K562 (cell line): Measurements from ENCODE around the gene THBS2. TPM values are rescaled to one million over a fixed set of nuclear protein-coding genes. Genes with fewer than 3 reads are reported as not detected.

Experiments
- ATAC-seq: fragments of 200-7000 bp; cut with Tn5 transposase; 3 replicates; pipeline ENCODE4 v1.9.1; 2020; ENCODE audit warnings: moderate library complexity
- BruUV-seq: library from RNA; stranded (reverse); fragments of 400-500 nt; replicated peaks from 2 replicates; lab custom pipeline; 2021; lab: Mats Ljungman, UMichigan
- CTCF ChIA-PET: fragments of 300-600 bp; formaldehyde crosslinking; extraction: SDS; loops from one replicate; lab custom pipeline; 2021; ENCODE audit warnings: low intra/inter-chr PET ratio; lab: Yijun Ruan, JAX
- POLR2A ChIA-PET: fragments of 300-600, 350-650 bp; sonication (Branson Sonifier 250); formaldehyde crosslinking; extraction: SDS; loops from one replicate; lab custom pipeline; 2021; ENCODE audit warnings: antibody characterized with exemption, inconsistent platforms; lab: Yijun Ruan, JAX
- DNase-seq, 4 experiments: peaks; one replicate each; pipeline versions ENCODE4 v3.0.0 to v3.0.0-alpha.2; 2011 to 2018; ENCODE audit warnings: low spot score in 3 of 4, mixed read lengths in 3 of 4; ENCODE audit errors: extremely low read depth in 1 of 4
- FAIRE-seq: peaks from 2 replicates; lab custom pipeline; 2011; peaks lifted over from hg19 to GRCh38; lab: Jason Lieb, UNC
- H2AFZ ChIP-seq: 2 replicates; pipeline ENCODE4 v1.6.0; 2011; ENCODE audit warnings: low read depth, low read length, control low read depth, inconsistent platforms
- H3K27ac ChIP-seq: fragments of 200-600 bp; 3 replicates; pipeline ENCODE4 v1.8.0; 2011; ENCODE audit warnings: low read depth, mild to moderate bottlenecking, control low read depth, inconsistent platforms, low read length, moderate library complexity, mixed read lengths; ENCODE audit errors: extremely low read depth
- H3K27me3 ChIP-seq, 2 experiments: fragments of 300-600 bp in 1 of 2; 2 replicates in 1 of 2; 3 replicates in 1 of 2; pipeline versions ENCODE4 v1.6.0 to v1.8.0; 2011; ENCODE audit warnings: inconsistent platforms in 2 of 2, low read length in 2 of 2, mild to moderate bottlenecking in 1 of 2, mixed read lengths in 1 of 2, moderate library complexity in 1 of 2; ENCODE audit not compliant: control insufficient read depth in 2 of 2, insufficient read depth in 2 of 2
- H3K36me3 ChIP-seq: fragments of 300-600 bp; 3 replicates; pipeline ENCODE4 v1.8.0; 2011; ENCODE audit warnings: mild to moderate bottlenecking, low read length, inconsistent platforms; ENCODE audit not compliant: control insufficient read depth, insufficient read depth
- H3K4me1 ChIP-seq, 2 experiments: fragments of 200-600 bp in 1 of 2; replicated peaks in 1 of 2; 2 replicates in 1 of 2; 3 replicates in 1 of 2; pipeline versions ENCODE4 v1.5.1 to v1.8.0; 2011; ENCODE audit warnings: inconsistent platforms in 2 of 2, low read length in 2 of 2, mild to moderate bottlenecking in 1 of 2, mixed read lengths in 1 of 2, moderate library complexity in 1 of 2; ENCODE audit not compliant: control insufficient read depth in 2 of 2, insufficient read depth in 2 of 2
- H3K4me2 ChIP-seq: 2 replicates; pipeline ENCODE4 v1.6.1; 2011; ENCODE audit warnings: low read length, control low read depth, inconsistent platforms, mixed read lengths; ENCODE audit not compliant: insufficient read depth
- H3K4me3 ChIP-seq: fragments of 200-600 bp; sonication (generic), shearing (Covaris generic); 2 replicates; pipeline ENCODE4 v1.5.1; 2016; ENCODE audit warnings: control low read depth, inconsistent platforms
- H3K79me2 ChIP-seq: fragments of 200-600 bp; 3 replicates; pipeline ENCODE4 v1.8.0; 2011; ENCODE audit warnings: low read length, inconsistent platforms; ENCODE audit not compliant: control insufficient read depth, insufficient read depth
- H3K9ac ChIP-seq, 2 experiments: 2 replicates each; pipeline versions ENCODE4 v1.6.0 to v1.6.1; 2011; ENCODE audit warnings: low read depth in 2 of 2, low read length in 2 of 2, control low read depth in 1 of 2, inconsistent platforms in 1 of 2, mild to moderate bottlenecking in 1 of 2, mixed read lengths in 1 of 2; ENCODE audit not compliant: insufficient read depth in 1 of 2
- H3K9me1 ChIP-seq: one replicate; pipeline ENCODE4 v1.6.0; 2011; ENCODE audit warnings: inconsistent platforms, mild to moderate bottlenecking, low read length, moderate library complexity; ENCODE audit not compliant: control insufficient read depth, insufficient read depth
- H3K9me3 ChIP-seq: replicated peaks from 2 replicates; pipeline ENCODE4 v1.5.1; 2011; ENCODE audit warnings: low read depth, low read length, inconsistent platforms; ENCODE audit not compliant: control insufficient read depth, insufficient read depth
- H4K20me1 ChIP-seq: replicated peaks from 2 replicates; pipeline ENCODE4 v1.6.1; 2011; ENCODE audit warnings: low read length, inconsistent platforms, mixed read lengths; ENCODE audit not compliant: control insufficient read depth, insufficient read depth
- C11orf30 ChIP-seq: fragments of 450-650 bp; IDR thresholded peaks from 2 replicates; pipeline ENCODE4 v1.6.1; 2016; ENCODE audit warnings: low read depth, mild to moderate bottlenecking
- CBX1 ChIP-seq: sonication (generic); IDR thresholded peaks from 2 replicates; pipeline ENCODE4 v1.6.1; 2016; ENCODE audit warnings: antibody characterized with exemption, low read depth, mild to moderate bottlenecking
- MIER1 ChIP-seq: fragments of 450-650 bp; IDR thresholded peaks from 2 replicates; pipeline ENCODE4 v1.6.1; 2016; ENCODE audit warnings: antibody characterized with exemption, mild to moderate bottlenecking, low read depth
- PML ChIP-seq: IDR thresholded peaks from 2 replicates; pipeline ENCODE4 v1.6.1; 2012; ENCODE audit warnings: low read length, inconsistent platforms
- TGIF2 ChIP-seq: sonication (generic); formaldehyde crosslinking; IDR thresholded peaks from 2 replicates; pipeline ENCODE4 v1.8.1; 2022; ENCODE audit warnings: mild to moderate bottlenecking, missing genetic modification reagents, moderate library complexity
- ZBED1 ChIP-seq: IDR thresholded peaks from 2 replicates; pipeline ENCODE4 v1.6.1; 2014
- ZC3H11A ChIP-seq: IDR thresholded peaks from 2 replicates; pipeline ENCODE4 v1.6.1; 2012; ENCODE audit warnings: low read depth, low read length, improper control_type of control experiment
- ZNF668 ChIP-seq: fragments of 250-450 bp; sonication (Bioruptor Pico); IDR thresholded peaks from 2 replicates; pipeline ENCODE4 v1.8.0; 2022; ENCODE audit warnings: mild to moderate bottlenecking, inconsistent platforms
- WGBS: fragments of 100-300 bp; shearing (Covaris generic); methylation state at CpG from one replicate; pipeline ENCODE4 v1.1.6; 2016; ENCODE audit warnings: low coverage, mixed read lengths; ENCODE audit not compliant: insufficient coverage; ENCODE audit errors: missing lambda C conversion rate; 5-methylcytosine and 5-hydroxymethylcytosine counted together
- in situ Hi-C: fragments of 300-500 bp; cut with MboI; formaldehyde crosslinking; loops from 4 replicates; pipeline ENCODE4 v1.15.0; 2018; ENCODE audit warnings: inconsistent platforms, mixed read lengths
- intact Hi-C: fragments of 100-400 bp; cut with micrococcal nuclease; formaldehyde crosslinking; loops from 2 replicates; pipeline ENCODE4 v1.14.2; 2022
- polyA plus RNA-seq, 8 experiments: library from polyadenylated mRNA; depleted of rRNA in 4 of 8; stranded (reverse) in 5 of 8; unstranded in 3 of 8; fragments of >200 nt; fragmentation: Nextera tagmentation in 2 of 8; fragmentation: Illumina TruSeq in 1 of 8; extraction: Ambion mirVana in 2 of 8; extraction: Trizol in 1 of 8; gene quantifications; 2 replicates each; pipeline versions ENCODE4 v1.2.1 to v1.2.3, GENCODE V29; 2011 to 2014; ENCODE audit warnings: inconsistent platforms in 1 of 8, missing spikeins in 1 of 8
- total RNA-seq, 7 experiments: library from RNA; depleted of rRNA in 6 of 7; stranded (reverse); fragments of >200 nt in 6 of 7; fragmentation: Illumina TruSeq in 2 of 7; extraction: Trizol in 2 of 7; gene quantifications; 2 replicates each; pipeline versions ENCODE4 v1.2.1 to v1.2.3, GENCODE V29; 2011 to 2021; ENCODE audit warnings: low replicate concordance in 1 of 7
- TF ChIP-seq, protein P1 (sequence below), 2 experiments: fragments of 450-650 bp in 1 of 2; sonication (generic) in 1 of 2; formaldehyde crosslinking in 1 of 2; IDR thresholded peaks in 1 of 2; conservative IDR thresholded peaks in 1 of 2; 2 replicates each; pipeline versions ENCODE4 v1.6.1 to v1.8.1; 2016 to 2023; ENCODE audit warnings: mild to moderate bottlenecking in 2 of 2, moderate library complexity in 2 of 2, inconsistent platforms in 1 of 2, missing genetic modification reagents in 1 of 2
- TF ChIP-seq, protein P2 (sequence below): conservative IDR thresholded peaks from 2 replicates; pipeline ENCODE4 v1.6.1; 2011; ENCODE audit warnings: low read depth, mild to moderate bottlenecking, low read length; ENCODE audit not compliant: control insufficient read depth

The THBS2 gene
- total and polyA plus RNA-seq, 9 of the 15 experiments (the other 6 are each of a cell fraction or from before 2014, with no cell fraction given): 0.03 to 0.11 (median 0.03) TPM; not detected in 6

DNA sequence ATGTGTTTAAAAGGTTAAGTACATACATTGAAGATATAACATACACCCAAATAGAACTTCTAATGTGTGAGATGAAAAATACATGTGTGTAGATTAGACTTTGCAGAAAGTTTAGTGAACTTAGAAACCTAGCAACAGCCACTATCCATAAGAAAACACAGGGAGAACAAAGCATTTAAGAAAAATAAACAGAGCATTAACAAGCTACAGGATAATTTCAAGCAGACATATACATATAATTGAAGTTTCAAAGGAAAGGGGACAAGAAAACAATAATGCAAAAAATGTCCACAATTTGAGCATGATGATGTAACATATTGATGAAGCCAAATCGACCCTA is 18.2 kb upstream of the THBS2 start:
- Histone ChIP-seq H2AFZ (no peak overlapping the region), H3K4me3 (no peak overlapping the region), H3K27ac (no peak overlapping the region), H3K9me3 (no peaks in the 10 kb centered on the region), H3K9me1 (no peaks in the 10 kb centered on the region), H4K20me1 (no peaks in the 10 kb centered on the region; the same call in 1 of the 2 replicates), H3K27me3 (peaks cover 0 to 10% of the 10 kb centered on the region in 2 experiments; a peak in 3 of 5 replicates), H3K79me2 (no peaks in the 10 kb centered on the region), H3K4me2 (no peak overlapping the region), H3K36me3 (no peaks in the 10 kb centered on the region), H3K4me1 (no peaks in the 10 kb centered on the region), H3K9ac (no peak overlapping the region)
- no peak for ATAC-seq
- ChIA-PET CTCF (no interaction called here), POLR2A (no interaction called here)
- WGBS: 0% methylated on average over 1 of the region's 1 CpG
- no peak for FAIRE-seq
- no peak for TF ChIP-seq C11orf30
- TF ChIP-seq, protein P1, sequence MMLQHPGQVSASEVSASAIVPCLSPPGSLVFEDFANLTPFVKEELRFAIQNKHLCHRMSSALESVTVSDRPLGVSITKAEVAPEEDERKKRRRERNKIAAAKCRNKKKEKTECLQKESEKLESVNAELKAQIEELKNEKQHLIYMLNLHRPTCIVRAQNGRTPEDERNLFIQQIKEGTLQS (IDR thresholded peaks at IDR 0.05): peak; percentile 42
- TF ChIP-seq, protein P1 (CRISPR knock-in tag; conservative IDR thresholded peaks at IDR 0.05): no peak
- DNase-seq: no peak
- no TSS peak for BruUV-seq
- in situ Hi-C loops (no loop called here), intact Hi-C loops (no loop called here)

DNA sequence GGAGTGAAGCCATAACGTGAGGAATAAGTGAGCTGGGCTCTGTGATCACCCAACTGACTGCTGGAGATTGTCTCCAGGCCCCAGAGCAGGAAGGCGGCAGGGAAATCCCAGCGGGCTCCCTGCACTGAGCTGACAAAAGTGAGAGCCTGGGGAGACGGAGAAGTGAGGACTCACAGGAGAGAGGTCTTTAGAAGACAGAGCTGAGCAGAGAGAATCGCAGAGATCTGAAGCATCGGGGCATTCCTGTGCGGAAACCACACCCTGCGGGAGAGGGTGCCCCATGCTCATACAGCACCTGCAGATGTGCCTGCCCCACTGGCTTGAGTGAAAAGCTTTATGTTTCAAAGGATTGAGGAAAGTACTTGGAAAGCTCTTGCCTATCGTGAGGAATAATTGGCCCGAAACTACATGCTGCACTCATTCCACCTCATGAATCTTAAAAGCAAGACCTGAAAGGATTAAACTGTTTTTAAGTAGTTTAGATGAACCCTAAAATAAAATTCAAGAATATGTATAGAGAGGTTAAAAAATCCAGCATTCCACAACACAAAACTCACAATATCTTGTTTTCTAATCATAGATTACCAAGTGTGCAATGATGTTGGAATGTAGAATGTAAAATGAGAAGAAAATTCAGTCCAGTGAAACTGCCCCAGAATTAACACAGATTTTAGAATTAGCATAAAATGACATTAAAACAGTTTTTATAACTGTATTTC is 17.7 kb upstream of the THBS2 start:
- H3K4me3 ChIP-seq: no peak overlapping the region
- POLR2A ChIA-PET: interaction anchor here (0.6 kb wide), 1 partner anchor 11 kb away, joined by 3 read pairs; no protein-coding TSS in a partner anchor
- DNase-seq: no peak
- H3K79me2 ChIP-seq: no peaks in the 10 kb centered on the region
- no peak for ATAC-seq
- WGBS: 0% methylated on average over 10 of the region's 10 CpGs
- no peak overlapping the region for H3K9ac ChIP-seq
- no peaks in the 10 kb centered on the region for H3K9me3 ChIP-seq
- H4K20me1 ChIP-seq: no peaks in the 10 kb centered on the region; the same call in 1 of the 2 replicates
- H3K4me2 ChIP-seq: no peak overlapping the region
- CTCF ChIA-PET: no interaction called here
- peaks cover 0 to 16% of the 10 kb centered on the region in 2 experiments; a peak in 3 of 5 replicates for H3K27me3 ChIP-seq
- BruUV-seq: no TSS peak
- in situ Hi-C loops: no loop called here
- H3K36me3 ChIP-seq: no peaks in the 10 kb centered on the region
- no peak overlapping the region for H3K27ac ChIP-seq
- intact Hi-C loops: no loop called here
- FAIRE-seq: no peak
- no peaks in the 10 kb centered on the region for H3K9me1 ChIP-seq
- H3K4me1 ChIP-seq: no peaks in the 10 kb centered on the region
- no peak overlapping the region for H2AFZ ChIP-seq
- TF ChIP-seq ZBED1 (no peak), PML (no peak), ZNF668 (CRISPR knock-in tag) (no peak), ZC3H11A (no peak), TGIF2 (no peak), CBX1 (no peak), MIER1 (no peak)
- TF ChIP-seq, protein P2, sequence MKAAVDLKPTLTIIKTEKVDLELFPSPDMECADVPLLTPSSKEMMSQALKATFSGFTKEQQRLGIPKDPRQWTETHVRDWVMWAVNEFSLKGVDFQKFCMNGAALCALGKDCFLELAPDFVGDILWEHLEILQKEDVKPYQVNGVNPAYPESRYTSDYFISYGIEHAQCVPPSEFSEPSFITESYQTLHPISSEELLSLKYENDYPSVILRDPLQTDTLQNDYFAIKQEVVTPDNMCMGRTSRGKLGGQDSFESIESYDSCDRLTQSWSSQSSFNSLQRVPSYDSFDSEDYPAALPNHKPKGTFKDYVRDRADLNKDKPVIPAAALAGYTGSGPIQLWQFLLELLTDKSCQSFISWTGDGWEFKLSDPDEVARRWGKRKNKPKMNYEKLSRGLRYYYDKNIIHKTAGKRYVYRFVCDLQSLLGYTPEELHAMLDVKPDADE: no peak
